H7 (cell line): ENCODE data around the gene CENPK. TPM values are rescaled to one million over a fixed set of nuclear protein-coding genes. Genes with fewer than 3 reads are reported as not detected.
"Not testable (repeated sequence)": the region's sequence is repeated elsewhere in the genome, so short reads cannot be mapped to it uniquely, and the experiment has no call there.

ENCODE experiments used
- DNase-seq: peaks from one replicate; pipeline ENCODE4 v3.0.0; 2012
- H3K27me3 ChIP-seq: 2 replicates; pipeline ENCODE4 v1.6.0; 2011; ENCODE audit warnings: mild to moderate bottlenecking, low read length; ENCODE audit not compliant: control insufficient read depth, insufficient read depth
- H3K36me3 ChIP-seq: replicated peaks from 2 replicates; pipeline ENCODE4 v1.5.1; 2011; ENCODE audit warnings: low read length; ENCODE audit not compliant: control insufficient read depth, insufficient read depth
- H3K4me3 ChIP-seq: 2 replicates; pipeline ENCODE4 v1.5.1; 2011; ENCODE audit warnings: low read depth, mild to moderate bottlenecking, control low read depth, low read length, moderate library complexity; ENCODE audit not compliant: insufficient read depth
- total RNA-seq: library from RNA; depleted of rRNA; stranded (reverse); fragments of >200 nt; shearing (Covaris generic); gene quantifications from 2 replicates; pipeline ENCODE4 v1.2.3, GENCODE V29; 2014

Gene CENPK
- total RNA-seq, 1 experiment from 2014 or later = 31.2 TPM

- H3K27me3 ChIP-seq = no peaks in the 10 kb centered on the region
- DNase-seq = no peak
- H3K4me3 ChIP-seq = no peak overlapping the region
- peaks cover 10% of the 10 kb centered on the region for H3K36me3 ChIP-seq
These were observed 16.8 kb downstream of the CENPK start for GRCh38 chr5:65546141-65546540.

- no peak for DNase-seq
- peaks cover 10% of the 10 kb centered on the region for H3K36me3 ChIP-seq
- H3K27me3 ChIP-seq = no peaks in the 10 kb centered on the region
- no peak overlapping the region for H3K4me3 ChIP-seq
These were observed 18.5 kb downstream of the CENPK start for GRCh38 chr5:65544473-65544872.

- H3K36me3 ChIP-seq = peaks cover 12% of the 10 kb centered on the region
- H3K4me3 ChIP-seq = no peak overlapping the region
- DNase-seq = no peak
- H3K27me3 ChIP-seq = no peaks in the 10 kb centered on the region
These were observed 23.1 kb downstream of the CENPK start for GRCh38 chr5:65539827-65540226.

GRCh38 chr5:65535529-65535987 lies 27.4 kb downstream of the CENPK start:
- Histone ChIP-seq H3K36me3 (peaks cover 6% of the 10 kb centered on the region), H3K4me3 (no peak overlapping the region), H3K27me3 (no peaks in the 10 kb centered on the region)
- DNase-seq = no peak

GRCh38 chr5:65530904-65531303 lies 32.1 kb downstream of the CENPK start:
- Histone ChIP-seq H3K27me3 (no peaks in the 10 kb centered on the region), H3K4me3 (no peak overlapping the region), H3K36me3 (peaks cover 3% of the 10 kb centered on the region; the same call in 1 of the 2 replicates)
- DNase-seq = no peak

GRCh38 chr5:65525726-65526125 lies 37.2 kb downstream of the CENPK start:
- Histone ChIP-seq H3K4me3 (no peak overlapping the region), H3K27me3 (no peaks in the 10 kb centered on the region), H3K36me3 (peaks cover 3% of the 10 kb centered on the region; the same call in 1 of the 2 replicates)
- DNase-seq = no peak

GRCh38 chr5:65512170-65512937 lies 50.6 kb downstream of the CENPK start:
- no peaks in the 10 kb centered on the region for H3K36me3 ChIP-seq
- DNase-seq = no peak
- no peak overlapping the region for H3K4me3 ChIP-seq
- no peaks in the 10 kb centered on the region for H3K27me3 ChIP-seq

GRCh38 chr5:65508978-65509377 lies 54.0 kb downstream of the CENPK start:
- H3K36me3 ChIP-seq = no peaks in the 10 kb centered on the region
- no peak overlapping the region for H3K4me3 ChIP-seq
- H3K27me3 ChIP-seq = no peaks in the 10 kb centered on the region
- no peak for DNase-seq

- DNase-seq = no peak
- Histone ChIP-seq H3K36me3 (no peaks in the 10 kb centered on the region), H3K4me3 (no peak overlapping the region), H3K27me3 (no peaks in the 10 kb centered on the region)
These were observed 56.0 kb downstream of the CENPK start for GRCh38 chr5:65506961-65507360.

- Histone ChIP-seq H3K4me3 (no peak overlapping the region), H3K36me3 (no peaks in the 10 kb centered on the region), H3K27me3 (no peaks in the 10 kb centered on the region)
- DNase-seq = no peak
These were observed 73.8 kb downstream of the CENPK start for GRCh38 chr5:65489119-65489518.

GRCh38 chr5:65488038-65488687 lies 74.8 kb downstream of the CENPK start:
- not testable (repeated sequence) for H3K27me3 ChIP-seq, DNase-seq, H3K36me3 ChIP-seq, H3K4me3 ChIP-seq

- DNase-seq = not testable (repeated sequence)
These were observed 76.2 kb downstream of the CENPK start for GRCh38 chr5:65486803-65487202.

GRCh38 chr5:65485405-65485804 lies 77.6 kb downstream of the CENPK start:
- no peaks in the 10 kb centered on the region; the same call in 1 of the 2 replicates for H3K27me3 ChIP-seq
- no peaks in the 10 kb centered on the region for H3K36me3 ChIP-seq
- no peak overlapping the region for H3K4me3 ChIP-seq
- no peak for DNase-seq

More at GRCh38 chr5:65486803-65487202, 76.2 kb downstream of the CENPK start:
- H3K36me3 ChIP-seq, H3K27me3 ChIP-seq, H3K4me3 ChIP-seq: not testable (repeated sequence)

GRCh38 chr5:65483546-65484346 lies 79.2 kb downstream of the CENPK start:
- no peak overlapping the region for H3K4me3 ChIP-seq

More at GRCh38 chr5:65483546-65484346, 79.2 kb downstream of the CENPK start:
- Histone ChIP-seq H3K27me3 (peaks cover 3% of the 10 kb centered on the region; the same call in 1 of the 2 replicates), H3K36me3 (no peaks in the 10 kb centered on the region)
- DNase-seq = peak; percentile 39
